HG03469 (cell line): ENCODE data around the gene EXOSC6.
A peak's percentile ranks its signal among the peaks of the same experiment; 100 is the strongest.
"Not testable (repeated sequence)": the region's sequence is repeated elsewhere in the genome, so short reads cannot be mapped to it uniquely, and the experiment has no call there.

ENCODE experiments used
- ATAC-seq: cut with Tn5 transposase; IDR thresholded peaks from one replicate; pipeline ENCODE4 v1.9.1; 2021; ENCODE audit warnings: mild to moderate bottlenecking, moderate library complexity, moderate number of reproducible peaks; ENCODE audit not compliant: unreplicated experiment

Gene EXOSC6

DNA sequence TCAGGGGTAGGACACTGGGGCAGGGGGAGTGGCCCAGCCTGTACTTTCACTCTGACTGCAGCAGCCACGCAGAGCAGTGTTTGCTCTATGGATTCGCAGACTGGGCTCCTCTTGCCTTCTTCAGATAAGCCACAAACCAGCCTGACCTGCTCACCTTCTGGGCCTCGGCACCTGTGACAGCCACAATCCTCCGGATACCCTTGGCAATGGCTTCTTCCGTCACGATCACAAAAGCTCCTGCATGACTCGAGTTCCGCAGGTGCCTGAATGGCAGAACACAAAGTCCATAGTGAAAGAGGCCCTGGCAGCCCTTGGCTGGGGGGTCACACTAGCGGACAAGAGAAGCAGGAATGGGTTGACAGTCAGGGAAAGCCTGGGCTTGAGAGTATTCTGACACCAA is 3.8 kb upstream of the EXOSC6 start:
- no peak for ATAC-seq

DNA sequence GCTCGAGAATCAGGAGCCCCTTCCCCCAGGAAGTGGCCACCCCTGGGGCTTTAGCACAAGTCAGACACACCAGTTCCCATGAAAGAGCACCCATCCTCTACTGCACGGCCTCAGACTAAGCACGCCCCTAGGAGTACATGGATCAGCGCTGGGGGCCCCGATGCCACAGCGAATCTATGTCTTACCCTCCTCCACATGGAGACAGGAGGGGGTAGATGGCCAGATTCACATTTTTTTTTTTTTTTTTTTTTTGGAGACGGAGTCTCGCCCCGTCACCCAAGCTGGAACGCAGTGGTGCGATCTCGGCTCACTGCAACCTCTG is 3.2 kb upstream of the EXOSC6 start:
- no peak for ATAC-seq

DNA sequence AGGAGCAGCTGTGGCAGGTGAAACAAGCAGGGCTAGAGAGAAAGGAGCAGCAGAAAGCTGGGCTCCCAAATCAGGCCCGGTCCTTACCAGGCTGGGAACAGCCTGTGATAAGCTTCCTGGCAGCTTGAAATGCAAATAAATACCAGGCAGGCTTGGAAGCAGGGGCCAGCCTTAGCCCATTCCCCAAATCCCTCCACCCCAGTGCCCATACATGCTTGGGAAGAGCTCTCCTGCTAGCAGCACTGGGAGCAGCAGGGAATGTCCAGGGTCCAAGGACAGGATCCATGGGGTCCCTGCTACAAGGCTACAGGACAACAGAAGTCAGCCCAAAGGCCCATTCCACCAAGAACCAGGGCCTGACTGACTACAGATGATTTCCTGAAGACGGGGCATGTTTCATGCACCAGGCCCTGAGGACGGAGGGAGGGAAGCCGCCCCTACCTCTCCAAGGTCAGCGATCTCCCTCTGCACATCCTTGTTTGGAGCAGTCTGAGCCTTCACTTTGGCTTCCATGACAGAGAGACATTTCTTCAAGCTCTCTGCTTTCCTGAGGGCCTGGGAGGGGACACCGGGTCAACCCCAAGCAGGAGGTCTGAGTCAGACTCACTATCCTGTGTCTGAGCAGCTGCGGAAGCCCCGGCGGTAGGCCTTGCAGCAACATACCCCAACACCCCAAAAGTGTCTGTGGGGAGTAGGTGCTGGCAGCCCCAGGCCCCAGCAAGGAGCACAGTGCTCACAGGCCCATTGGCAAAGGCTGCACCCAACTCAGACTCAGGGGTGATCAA is 2.6 kb upstream of the EXOSC6 start:
- ATAC-seq, result no peak

DNA sequence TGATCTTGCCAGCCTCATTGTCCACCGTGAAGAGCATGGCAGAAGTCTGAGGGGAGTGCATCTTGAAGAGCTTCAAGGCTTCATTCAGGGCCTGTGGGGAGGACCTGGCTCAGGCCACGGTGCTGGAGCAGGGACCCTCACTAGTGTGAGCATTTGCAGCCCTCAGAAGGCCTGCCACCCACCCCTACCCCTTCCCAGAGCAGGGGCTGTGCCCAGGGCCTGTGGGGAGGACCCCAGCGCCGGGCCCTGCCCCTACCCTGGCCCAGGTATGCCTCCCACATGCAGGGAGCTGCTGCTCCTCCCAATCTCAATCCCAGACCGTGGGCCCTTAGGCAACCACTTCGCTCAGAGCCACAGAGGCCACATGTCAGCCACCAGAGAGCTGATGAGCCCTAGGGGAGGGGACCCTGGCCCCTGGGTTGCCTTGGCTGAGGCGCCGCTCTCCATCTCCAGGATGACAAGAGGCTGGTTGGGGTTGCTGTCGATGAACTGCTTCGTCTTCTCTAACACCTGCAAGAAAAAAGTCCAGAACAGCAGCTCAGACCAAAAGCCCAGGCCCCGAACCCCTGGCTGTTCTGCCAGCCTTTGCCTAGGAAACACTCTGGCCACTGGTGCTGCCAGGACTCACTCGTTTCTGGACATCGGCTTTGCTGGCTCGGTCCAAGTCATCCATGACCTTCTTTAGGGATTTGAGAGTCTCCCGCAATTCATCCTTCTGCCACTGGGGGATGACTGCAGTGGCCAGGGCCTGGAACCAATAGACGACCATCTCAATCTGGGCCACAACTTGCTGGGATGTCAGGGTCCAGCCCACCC is 1.8 kb upstream of the EXOSC6 start:
- no peak for ATAC-seq

DNA sequence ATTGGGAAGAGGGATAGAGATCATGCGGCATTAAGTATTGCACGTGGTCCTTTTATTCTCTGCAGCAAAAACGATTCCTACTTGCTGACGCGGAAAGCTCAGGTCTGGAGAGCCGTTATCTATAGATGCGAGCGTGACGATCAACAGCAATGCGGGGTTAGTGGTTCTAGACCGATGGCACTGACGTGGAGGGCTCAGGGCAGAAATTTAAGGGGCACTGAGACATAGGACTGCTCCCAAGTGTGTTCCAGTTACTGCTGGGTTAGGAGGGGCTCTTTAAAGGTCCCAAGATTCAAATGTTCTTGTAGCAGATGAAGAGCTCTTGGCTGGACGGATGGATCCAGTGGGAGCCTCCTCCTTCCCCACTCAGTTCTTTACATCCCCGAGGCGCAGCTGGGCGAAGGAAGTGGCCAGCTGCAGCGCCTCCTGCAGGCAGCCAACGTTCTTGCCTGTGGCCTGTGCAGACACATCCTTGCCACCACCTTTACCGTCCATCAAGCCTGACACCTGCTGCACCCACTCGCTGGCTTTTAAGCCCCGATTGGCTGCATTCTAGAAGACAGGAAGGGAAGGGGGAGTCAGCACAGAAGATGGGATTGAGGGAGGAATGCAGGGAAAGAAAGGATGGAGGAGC is 732 bp upstream of the EXOSC6 start:
- ATAC-seq, result no peak

DNA sequence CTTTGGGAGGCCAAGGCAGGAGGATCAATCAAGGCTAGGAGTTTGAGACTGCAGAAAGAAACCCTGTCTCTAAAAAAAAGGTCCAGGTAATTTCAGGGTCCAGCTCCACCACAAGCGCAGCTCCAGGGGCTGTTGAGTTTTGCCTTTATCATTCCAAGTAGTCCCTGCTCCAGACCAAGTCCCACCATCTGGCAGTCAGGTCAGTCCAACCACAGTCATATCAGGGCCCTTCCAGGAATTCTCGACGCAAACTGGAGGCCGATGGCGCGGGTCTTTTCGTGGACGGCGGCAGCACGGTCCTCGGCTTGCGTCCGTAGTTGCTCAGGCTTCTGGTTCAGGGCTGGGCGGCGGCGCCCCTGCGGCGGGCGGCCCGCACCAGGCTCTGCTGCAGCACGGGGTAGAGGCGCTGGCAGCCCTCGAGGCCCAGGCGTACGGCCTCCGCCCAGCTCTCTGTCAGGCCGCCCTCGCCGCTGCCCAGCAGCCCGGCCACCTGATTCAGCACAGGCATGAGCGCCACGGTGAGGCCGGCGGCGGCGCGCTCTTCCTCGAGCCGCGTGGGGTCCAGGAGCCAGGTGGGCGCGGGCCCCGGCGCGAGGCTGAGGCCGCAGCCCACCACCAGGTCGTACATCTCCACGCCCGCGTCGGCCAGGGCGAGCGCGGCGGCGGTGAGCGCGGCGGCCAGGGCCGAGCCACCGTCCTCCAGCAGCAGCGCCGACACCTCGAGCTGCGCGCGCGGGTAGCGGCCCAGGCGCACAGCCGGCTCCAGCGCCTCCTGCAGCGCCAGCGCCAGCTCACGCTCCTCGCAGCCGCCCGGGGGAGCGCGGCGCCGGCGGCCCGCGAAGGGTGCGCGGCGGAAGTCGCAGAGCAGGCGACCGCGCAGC is 752 bp downstream of the EXOSC6 start:
- ATAC-seq, result peak; percentile 29

DNA sequence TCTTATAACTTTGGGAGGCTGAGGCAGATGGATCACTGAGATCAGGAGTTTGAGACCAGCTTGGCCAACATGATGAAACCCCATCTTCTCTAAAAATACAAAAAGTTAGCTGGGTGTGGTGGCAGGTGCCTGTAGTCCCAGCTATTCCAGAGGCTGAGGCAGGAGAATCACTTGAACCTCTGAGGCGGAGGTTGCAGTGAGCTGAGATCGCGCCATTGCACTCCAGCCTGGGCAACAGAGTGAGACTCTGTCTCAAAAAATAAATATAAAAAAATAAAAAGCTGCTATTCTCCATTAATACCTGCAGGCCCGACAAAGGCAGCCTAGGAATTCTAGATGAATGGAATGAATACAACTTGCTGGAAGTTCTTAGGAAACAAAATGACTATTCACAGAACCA is 2.0 kb downstream of the EXOSC6 start:
- ATAC-seq, result not testable (repeated sequence)

DNA sequence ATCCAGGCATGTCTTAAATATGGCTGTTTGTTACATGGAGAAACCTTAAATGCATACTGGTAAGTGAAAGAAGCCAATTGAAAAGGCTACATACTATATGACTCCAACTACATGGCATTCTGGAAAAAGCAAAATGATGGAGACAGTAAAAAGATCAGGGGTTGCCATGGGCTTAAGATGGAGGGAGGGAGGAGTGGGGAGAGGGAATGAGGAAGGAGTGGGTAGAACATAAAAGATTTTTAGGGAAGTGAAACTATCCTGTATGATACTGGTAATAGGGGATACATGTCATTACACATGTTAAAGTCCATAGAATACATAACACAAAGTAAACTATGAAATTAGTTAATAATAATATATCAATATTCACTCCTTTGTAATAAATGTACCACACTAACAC is 13.0 kb downstream of the EXOSC6 start:
- ATAC-seq, result not testable (repeated sequence)

DNA sequence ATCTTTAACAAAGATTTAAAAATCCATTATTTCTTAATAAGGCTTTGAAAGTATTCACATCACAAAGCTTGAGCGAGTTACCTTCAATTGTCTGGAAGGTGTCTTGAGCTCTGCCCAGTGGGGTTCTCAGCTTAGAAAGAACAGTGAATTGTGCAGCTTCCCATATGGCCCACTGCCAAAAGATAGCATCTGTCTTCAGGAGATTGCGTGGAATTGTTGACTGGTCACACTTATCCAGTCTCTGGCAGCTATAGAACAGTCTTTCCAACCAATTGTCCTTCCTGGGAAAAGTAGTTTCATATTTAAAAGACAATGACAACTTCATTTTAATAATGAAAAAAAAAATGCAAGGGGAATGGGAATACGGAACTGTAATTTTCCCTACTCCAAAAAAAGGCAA is 19.9 kb downstream of the EXOSC6 start:
- ATAC-seq, result not testable (repeated sequence)

DNA sequence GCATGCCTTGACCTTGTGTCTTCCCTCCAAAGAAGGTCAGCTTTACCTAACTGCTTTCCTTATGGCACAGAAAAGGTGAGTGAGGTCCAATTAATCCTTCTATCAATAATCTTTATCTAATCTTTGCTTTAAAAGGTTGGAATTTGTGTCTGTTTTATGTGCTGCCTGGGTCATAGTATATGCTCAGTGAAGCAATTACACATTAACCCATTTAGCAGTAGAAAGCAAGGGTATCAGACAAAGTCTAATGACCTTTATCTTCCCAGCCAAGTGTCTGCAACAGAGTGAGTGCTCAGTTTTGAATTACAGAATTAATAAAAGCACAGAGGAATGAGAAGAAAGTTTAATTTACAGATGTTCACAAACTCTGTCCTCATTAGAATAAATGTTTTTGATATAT is 25.7 kb downstream of the EXOSC6 start:
- not testable (repeated sequence) for ATAC-seq

DNA sequence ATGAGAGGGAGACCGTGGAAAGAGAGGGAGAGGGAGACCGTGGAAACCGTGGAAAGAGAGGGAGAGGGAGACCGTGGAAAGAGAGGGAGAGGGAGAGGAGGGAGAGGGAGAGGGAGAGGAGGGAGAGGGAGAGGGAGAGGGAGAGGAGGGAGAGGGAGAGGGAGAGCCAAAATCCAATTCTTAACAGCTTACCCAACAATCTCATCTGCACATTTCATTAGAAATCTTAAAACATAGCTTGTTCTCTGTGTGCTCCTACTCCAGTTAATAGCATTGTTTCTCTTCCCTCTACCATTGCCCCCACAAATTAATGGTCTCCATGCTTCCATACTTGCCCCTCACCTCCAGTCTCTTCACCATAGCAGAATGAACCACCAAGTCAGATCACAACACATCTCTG is 26.3 kb downstream of the EXOSC6 start:
- ATAC-seq, result not testable (repeated sequence)

DNA sequence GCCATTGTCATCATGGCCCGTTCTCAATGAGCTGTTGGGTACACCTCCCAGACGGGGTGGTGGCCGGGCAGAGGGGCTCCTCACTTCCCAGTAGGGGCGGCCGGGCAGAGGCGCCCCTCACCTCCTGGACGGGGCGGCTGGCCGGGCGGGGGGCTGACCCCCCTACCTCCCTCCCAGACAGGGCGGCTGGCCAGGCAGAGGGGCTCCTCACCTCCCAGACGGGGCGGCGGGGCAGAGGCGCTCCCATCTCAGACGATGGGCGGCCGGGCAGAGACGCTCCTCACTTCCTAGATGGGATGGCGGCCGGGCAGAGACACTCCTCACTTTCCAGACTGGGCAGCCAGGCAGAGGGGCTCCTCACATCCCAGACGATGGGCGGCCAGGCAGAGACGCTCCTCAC is 27.1 kb downstream of the EXOSC6 start:
- ATAC-seq, result not testable (repeated sequence)

DNA sequence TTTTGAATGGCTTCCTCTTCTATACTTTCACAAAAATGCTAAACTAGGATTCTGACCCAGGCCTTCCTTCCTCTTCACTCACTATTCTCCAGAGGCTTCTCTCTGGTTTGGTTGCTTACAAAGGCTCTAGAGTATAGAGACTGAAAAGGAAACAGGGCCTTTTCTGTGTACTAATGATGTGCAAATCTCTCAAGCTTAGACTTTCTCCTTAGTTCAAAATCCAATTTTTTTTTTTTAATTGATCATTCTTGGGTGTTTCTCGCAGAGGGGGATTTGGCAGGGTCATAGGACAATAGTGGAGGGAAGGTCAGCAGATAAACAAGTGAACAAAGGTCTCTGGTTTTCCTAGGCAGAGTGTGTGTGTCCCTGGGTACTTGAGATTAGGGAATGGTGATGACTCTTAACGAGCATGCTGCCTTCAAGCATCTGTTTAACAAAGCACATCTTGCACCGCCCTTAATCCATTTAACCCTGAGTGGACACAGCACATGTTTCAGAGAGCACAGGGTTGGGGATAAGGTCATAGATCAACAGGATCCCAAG is 27.7 kb downstream of the EXOSC6 start:
- not testable (repeated sequence) for ATAC-seq

DNA sequence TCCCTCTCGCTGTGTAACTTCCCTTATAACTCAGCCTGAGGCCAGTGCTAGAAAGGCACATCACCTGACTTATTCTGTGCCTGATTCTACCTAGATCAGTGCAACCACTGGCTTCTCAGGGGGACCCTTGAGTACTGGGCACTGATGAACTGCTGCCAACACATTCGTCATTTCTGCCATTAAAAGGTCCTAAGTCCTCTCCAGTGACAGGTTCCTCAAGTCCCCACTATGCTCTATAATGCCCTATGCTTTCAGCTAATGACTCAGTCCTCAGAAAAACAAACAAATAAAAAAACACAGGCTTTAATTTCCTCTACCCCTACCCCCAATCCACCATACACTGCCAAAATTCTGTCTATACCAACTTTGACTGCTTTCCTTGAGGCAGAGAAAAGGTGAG is 28.5 kb downstream of the EXOSC6 start:
- not testable (repeated sequence) for ATAC-seq

DNA sequence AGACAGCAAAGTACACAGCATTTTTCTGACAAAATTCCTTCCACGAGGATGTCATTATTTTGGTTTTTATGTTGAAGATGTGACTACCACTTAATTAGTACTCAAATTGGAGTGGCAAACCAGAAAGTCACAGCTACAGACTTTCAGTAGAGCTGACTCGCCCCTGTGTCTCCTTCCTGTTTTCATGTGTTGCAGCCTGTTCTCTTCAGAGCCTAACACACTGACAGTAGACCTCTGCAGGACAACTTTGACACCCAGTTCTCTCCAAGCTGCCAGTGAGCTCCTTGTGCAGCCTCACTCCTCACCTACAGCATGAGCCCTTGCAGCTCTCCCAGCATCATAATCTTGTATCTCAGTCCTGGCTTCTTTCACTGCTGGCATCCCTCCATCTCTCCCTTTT is 29.2 kb downstream of the EXOSC6 start:
- ATAC-seq, result not testable (repeated sequence)

DNA sequence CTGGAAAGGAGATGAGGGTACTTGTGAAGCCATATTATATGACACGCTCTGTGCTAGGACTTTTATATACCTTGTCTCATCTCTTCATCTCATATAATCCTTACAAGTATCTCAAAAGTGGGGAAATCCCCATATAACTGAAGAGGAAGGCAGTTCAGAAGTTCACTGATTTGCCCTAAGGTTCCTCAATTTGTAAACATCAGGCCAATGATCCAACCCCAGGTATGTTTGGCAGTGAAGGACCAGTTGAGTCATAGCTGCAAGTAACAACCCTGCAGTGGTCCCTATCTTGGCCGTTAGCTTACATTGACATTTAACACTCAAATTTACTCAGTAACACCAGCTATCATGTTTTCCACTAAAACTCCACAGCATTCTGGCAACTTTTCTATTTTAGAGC is 33.2 kb downstream of the EXOSC6 start:
- not testable (repeated sequence) for ATAC-seq

DNA sequence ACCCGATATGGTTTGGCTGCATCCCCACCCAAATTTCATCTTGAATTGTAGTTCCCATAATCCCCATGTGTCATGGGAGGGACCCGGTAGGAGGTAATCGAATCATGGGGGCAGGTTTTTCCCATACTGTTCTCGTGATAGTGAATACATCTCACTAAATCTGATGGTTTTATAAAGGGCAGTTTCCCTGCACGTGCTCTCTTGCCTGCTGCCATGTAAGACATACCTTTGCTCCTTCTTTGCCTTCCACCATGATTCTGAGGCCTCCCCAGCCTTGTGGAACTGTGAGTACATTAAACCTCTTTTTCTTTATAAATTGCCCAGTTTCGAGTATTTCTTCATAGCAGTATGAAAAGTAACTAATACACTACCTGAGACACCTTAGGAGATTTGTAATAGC is 45.4 kb downstream of the EXOSC6 start:
- not testable (repeated sequence) for ATAC-seq

DNA sequence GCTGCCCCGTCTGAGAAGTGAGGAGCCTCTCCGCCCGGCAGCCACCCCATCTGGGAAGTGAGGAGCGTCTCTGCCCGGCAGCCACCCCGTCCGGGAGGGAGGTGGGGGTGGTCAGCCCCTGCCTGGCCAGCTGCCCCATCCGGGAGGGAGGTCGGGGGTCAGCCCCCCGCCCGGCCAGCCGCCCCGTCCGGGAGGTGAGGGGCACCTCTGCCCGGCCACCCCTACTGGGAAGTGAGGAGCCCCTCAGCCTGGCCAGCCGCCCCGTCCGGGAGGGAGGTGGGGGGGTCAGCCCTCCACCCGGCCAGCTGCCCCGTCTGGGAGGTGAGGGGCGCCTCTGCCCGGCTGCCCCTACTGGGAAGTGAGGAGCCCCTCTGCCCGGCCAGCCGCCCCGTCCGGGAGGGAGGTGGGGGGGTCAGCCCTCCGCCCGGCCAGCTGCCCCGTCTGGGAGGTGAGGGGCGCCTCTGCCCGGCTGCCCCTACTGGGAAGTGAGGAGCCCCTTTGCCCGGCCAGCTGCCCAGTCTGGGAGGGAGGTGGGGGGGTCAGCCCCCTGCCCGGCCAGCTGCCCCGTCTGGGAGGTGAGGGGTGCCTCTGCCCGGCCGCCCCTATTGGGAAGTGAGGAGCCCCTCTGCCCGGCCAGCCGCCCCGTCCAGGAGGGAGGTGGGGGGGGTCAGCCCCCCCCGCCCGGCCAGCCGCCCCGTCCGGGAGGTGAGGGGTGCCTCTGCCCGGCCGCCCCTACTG is 46.9 kb downstream of the EXOSC6 start:
- ATAC-seq, result not testable (repeated sequence)

DNA sequence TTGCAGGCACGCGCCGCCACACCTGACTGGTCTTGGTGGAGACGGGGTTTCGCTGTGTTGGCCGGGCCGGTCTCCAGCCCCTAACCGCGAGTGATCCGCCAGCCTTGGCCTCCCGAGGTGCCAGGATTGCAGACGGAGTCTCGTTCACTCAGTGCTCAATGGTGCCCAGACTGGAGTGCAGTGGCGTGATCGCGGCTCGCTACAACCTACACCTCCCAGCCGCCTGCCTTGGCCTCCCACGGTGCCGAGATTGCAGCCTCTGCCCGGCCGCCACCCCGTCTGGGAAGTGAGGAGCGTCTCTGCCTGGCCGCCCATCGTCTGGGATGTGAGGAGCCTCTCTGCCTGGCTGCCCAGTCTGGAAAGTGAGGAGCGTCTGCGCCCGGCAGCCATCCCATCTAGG is 47.7 kb downstream of the EXOSC6 start:
- not testable (repeated sequence) for ATAC-seq

DNA sequence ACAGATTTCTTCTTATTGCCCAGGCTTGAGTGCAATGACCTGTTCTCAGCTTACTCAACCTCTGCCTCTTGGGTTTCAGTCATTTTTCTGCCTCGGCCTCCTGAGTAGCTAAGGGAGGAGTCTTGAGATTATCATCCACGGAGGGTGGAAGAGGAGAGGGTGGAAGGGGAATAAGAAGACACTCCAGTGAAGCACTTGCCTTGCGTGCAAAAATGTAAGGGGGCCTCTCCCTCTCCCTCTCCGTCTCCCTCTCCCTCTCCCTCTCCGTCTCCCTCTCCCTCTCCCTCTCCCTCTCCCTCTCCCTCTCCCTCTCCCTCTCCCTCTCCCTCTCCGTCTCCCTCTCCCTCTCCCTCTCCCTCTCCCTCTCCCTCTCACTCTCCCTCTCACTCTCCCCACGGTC is 48.2 kb downstream of the EXOSC6 start:
- not testable (repeated sequence) for ATAC-seq
